HepG2 (cell line): Measurements from ENCODE around the gene FSD1. TPM values are rescaled to one million over a fixed set of nuclear protein-coding genes. Genes with fewer than 3 reads are reported as not detected.

ENCODE experiments used
- AGO2 ChIP-seq: fragments of 200-400 bp; formaldehyde crosslinking; optimal IDR thresholded peaks from 2 replicates; pipeline ENCODE3; 2017; ENCODE audit warnings: mild to moderate bottlenecking, low read depth, low read length, moderate library complexity
- DNMT1 ChIP-seq: sonication (generic); formaldehyde crosslinking; IDR thresholded peaks from 2 replicates; pipeline ENCODE4 v1.5.1; 2020; ENCODE audit warnings: mild to moderate bottlenecking, missing genetic modification reagents
- FOXC1 ChIP-seq: sonication (generic); formaldehyde crosslinking; IDR thresholded peaks from 2 replicates; pipeline ENCODE4 v1.8.0; 2022; ENCODE audit warnings: mild to moderate bottlenecking, missing genetic modification reagents, borderline replicate concordance
- GPBP1L1 ChIP-seq: sonication (generic); formaldehyde crosslinking; IDR thresholded peaks from 2 replicates; pipeline ENCODE4 v1.5.0; 2020; ENCODE audit warnings: mild to moderate bottlenecking, missing genetic modification reagents
- MTERF4 ChIP-seq: sonication (generic); formaldehyde crosslinking; IDR thresholded peaks from 2 replicates; pipeline ENCODE4 v1.8.0; 2023; ENCODE audit warnings: mild to moderate bottlenecking, missing genetic modification reagents
- NRL ChIP-seq: sonication (generic); formaldehyde crosslinking; IDR thresholded peaks from 2 replicates; pipeline ENCODE4 v1.5.0; 2020; ENCODE audit warnings: missing genetic modification reagents, mild to moderate bottlenecking, moderate library complexity, borderline replicate concordance
- SIX4 ChIP-seq: sonication (generic); formaldehyde crosslinking; IDR thresholded peaks from 2 replicates; pipeline ENCODE4 v1.4.0; 2020; ENCODE audit warnings: missing genetic modification reagents
- SP2 ChIP-seq: sonication (generic); formaldehyde crosslinking; IDR thresholded peaks from 2 replicates; pipeline ENCODE4 v1.5.1; 2020; ENCODE audit warnings: mild to moderate bottlenecking, missing genetic modification reagents
- THAP11 ChIP-seq: IDR thresholded peaks from 2 replicates; pipeline ENCODE4 v1.6.1; 2016; ENCODE audit warnings: missing biosample characterization, missing genetic modification reagents
- ZBTB20 ChIP-seq: sonication (generic); formaldehyde crosslinking; IDR thresholded peaks from 2 replicates; pipeline ENCODE4 v1.8.1; 2023; ENCODE audit warnings: missing genetic modification reagents, low read depth, mild to moderate bottlenecking, borderline replicate concordance
- ZFAT ChIP-seq: sonication (generic); formaldehyde crosslinking; conservative IDR thresholded peaks from 2 replicates; pipeline ENCODE4 v1.8.1; 2023; ENCODE audit warnings: missing genetic modification reagents, inconsistent platforms
- ZFX ChIP-seq: sonication (generic); formaldehyde crosslinking; IDR thresholded peaks from 2 replicates; pipeline ENCODE4 v1.4.0; 2020; ENCODE audit warnings: mild to moderate bottlenecking, low read depth, missing genetic modification reagents, moderate library complexity
- ZNF12 ChIP-seq: sonication (generic); formaldehyde crosslinking; IDR thresholded peaks from 2 replicates; pipeline ENCODE4 v1.5.0; 2020; ENCODE audit warnings: missing genetic modification reagents
- ZNF432 ChIP-seq: sonication (generic); formaldehyde crosslinking; IDR thresholded peaks from 2 replicates; pipeline ENCODE4 v1.5.0; 2020; ENCODE audit warnings: missing genetic modification reagents, mild to moderate bottlenecking, borderline replicate concordance
- ZNF543 ChIP-seq: sonication (generic); formaldehyde crosslinking; IDR thresholded peaks from 2 replicates; pipeline ENCODE4 v1.4.0; 2020; ENCODE audit warnings: mild to moderate bottlenecking, missing genetic modification reagents
- ZNF550 ChIP-seq: sonication (generic); formaldehyde crosslinking; IDR thresholded peaks from 2 replicates; pipeline ENCODE4 v1.4.0; 2020; ENCODE audit warnings: mild to moderate bottlenecking, missing genetic modification reagents, borderline replicate concordance
- ZNF605 ChIP-seq: sonication (generic); formaldehyde crosslinking; IDR thresholded peaks from 2 replicates; pipeline ENCODE4 v1.8.0; 2022; ENCODE audit warnings: mild to moderate bottlenecking, missing genetic modification reagents
- ZNF768 ChIP-seq: sonication (generic); formaldehyde crosslinking; IDR thresholded peaks from 2 replicates; pipeline ENCODE4 v1.4.0; 2020; ENCODE audit warnings: missing genetic modification reagents
- polyA plus RNA-seq, 8 experiments: library from polyadenylated mRNA; depleted of rRNA in 3 of 8; stranded (reverse) in 7 of 8; unstranded in 1 of 8; fragments of >200 nt; fragmentation: Illumina TruSeq in 4 of 8; extraction: Trizol in 4 of 8; gene quantifications; 2 replicates each; pipeline versions ENCODE4 v1.2.1 to v1.2.3, GENCODE V29; 2011 to 2016; ENCODE audit warnings: low read depth in 4 of 8, missing spikeins in 1 of 8, mixed read lengths in 1 of 8; ENCODE audit not compliant: insufficient read depth in 1 of 8
- total RNA-seq, 5 experiments: library from RNA; depleted of rRNA; stranded (reverse); fragments of >200 nt; fragmentation: Illumina TruSeq; extraction: Trizol; gene quantifications; 2 replicates each; pipeline ENCODE4 v1.2.3, GENCODE V29; 2016; ENCODE audit warnings: low read depth in 1 of 5
- TF ChIP-seq, protein P1 (sequence below): sonication (generic); formaldehyde crosslinking; IDR thresholded peaks from 2 replicates; pipeline ENCODE4 v1.4.0; 2020; ENCODE audit warnings: missing genetic modification reagents
- TF ChIP-seq, protein P2 (sequence below): sonication (generic); formaldehyde crosslinking; IDR thresholded peaks from 2 replicates; pipeline ENCODE4 v1.8.0; 2022; ENCODE audit warnings: mild to moderate bottlenecking, missing genetic modification reagents; ENCODE audit not compliant: insufficient replicate concordance
- TF ChIP-seq, protein P3 (sequence below): sonication (generic); formaldehyde crosslinking; IDR thresholded peaks from 2 replicates; pipeline ENCODE4 v1.5.0; 2020; ENCODE audit warnings: mild to moderate bottlenecking, missing genetic modification reagents

The FSD1 gene
- total and polyA plus RNA-seq, 2 of the 13 experiments (the other 11 are each of a cell fraction or from before 2014, with no cell fraction given), result 0.29 to 0.66 TPM

DNA sequence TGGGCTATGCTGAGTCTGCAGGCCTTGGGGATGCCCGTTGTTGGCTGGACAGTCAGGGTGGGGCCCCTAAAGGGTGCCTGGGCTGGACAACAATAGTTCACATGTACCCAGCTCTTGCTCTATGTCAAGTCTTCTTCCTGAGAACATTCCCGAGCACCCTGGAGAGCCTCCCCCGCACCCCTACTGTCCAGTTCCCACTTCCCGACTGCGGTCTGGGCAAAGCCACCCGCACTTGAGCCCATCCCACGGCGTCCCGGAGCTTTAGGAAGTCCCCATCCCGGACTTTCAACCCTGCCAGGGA, 37.9 kb downstream of the FSD1 start (continued):
- TF ChIP-seq, protein P1, sequence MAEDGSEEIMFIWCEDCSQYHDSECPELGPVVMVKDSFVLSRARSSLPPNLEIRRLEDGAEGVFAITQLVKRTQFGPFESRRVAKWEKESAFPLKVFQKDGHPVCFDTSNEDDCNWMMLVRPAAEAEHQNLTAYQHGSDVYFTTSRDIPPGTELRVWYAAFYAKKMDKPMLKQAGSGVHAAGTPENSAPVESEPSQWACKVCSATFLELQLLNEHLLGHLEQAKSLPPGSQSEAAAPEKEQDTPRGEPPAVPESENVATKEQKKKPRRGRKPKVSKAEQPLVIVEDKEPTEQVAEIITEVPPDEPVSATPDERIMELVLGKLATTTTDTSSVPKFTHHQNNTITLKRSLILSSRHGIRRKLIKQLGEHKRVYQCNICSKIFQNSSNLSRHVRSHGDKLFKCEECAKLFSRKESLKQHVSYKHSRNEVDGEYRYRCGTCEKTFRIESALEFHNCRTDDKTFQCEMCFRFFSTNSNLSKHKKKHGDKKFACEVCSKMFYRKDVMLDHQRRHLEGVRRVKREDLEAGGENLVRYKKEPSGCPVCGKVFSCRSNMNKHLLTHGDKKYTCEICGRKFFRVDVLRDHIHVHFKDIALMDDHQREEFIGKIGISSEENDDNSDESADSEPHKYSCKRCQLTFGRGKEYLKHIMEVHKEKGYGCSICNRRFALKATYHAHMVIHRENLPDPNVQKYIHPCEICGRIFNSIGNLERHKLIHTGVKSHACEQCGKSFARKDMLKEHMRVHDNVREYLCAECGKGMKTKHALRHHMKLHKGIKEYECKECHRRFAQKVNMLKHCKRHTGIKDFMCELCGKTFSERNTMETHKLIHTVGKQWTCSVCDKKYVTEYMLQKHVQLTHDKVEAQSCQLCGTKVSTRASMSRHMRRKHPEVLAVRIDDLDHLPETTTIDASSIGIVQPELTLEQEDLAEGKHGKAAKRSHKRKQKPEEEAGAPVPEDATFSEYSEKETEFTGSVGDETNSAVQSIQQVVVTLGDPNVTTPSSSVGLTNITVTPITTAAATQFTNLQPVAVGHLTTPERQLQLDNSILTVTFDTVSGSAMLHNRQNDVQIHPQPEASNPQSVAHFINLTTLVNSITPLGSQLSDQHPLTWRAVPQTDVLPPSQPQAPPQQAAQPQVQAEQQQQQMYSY (CRISPR knock-in tag), result peak; percentile 84; the same call in 1 of the 2 replicates
- no peak for TF ChIP-seq ZNF550 (CRISPR knock-in tag)
- no peak for TF ChIP-seq ZFX (CRISPR knock-in tag)
- no peak for TF ChIP-seq THAP11 (CRISPR knock-in tag)
- TF ChIP-seq ZNF12 (CRISPR knock-in tag), result no peak
- peak; percentile 85; the same call in 1 of the 2 replicates for TF ChIP-seq ZNF605 (CRISPR knock-in tag)
- TF ChIP-seq ZFAT (CRISPR knock-in tag), result no peak
- 0 out of 2 replicates have a peak, but pooled peaks have one; percentile 65 for TF ChIP-seq MTERF4 (CRISPR knock-in tag)
- TF ChIP-seq, protein P2, sequence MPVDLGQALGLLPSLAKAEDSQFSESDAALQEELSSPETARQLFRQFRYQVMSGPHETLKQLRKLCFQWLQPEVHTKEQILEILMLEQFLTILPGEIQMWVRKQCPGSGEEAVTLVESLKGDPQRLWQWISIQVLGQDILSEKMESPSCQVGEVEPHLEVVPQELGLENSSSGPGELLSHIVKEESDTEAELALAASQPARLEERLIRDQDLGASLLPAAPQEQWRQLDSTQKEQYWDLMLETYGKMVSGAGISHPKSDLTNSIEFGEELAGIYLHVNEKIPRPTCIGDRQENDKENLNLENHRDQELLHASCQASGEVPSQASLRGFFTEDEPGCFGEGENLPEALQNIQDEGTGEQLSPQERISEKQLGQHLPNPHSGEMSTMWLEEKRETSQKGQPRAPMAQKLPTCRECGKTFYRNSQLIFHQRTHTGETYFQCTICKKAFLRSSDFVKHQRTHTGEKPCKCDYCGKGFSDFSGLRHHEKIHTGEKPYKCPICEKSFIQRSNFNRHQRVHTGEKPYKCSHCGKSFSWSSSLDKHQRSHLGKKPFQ (CRISPR knock-in tag), result peak; percentile 71
- TF ChIP-seq SIX4 (CRISPR knock-in tag), result no peak
- no peak for TF ChIP-seq GPBP1L1 (CRISPR knock-in tag)
- 0 out of 2 replicates have a peak, but pooled peaks have one; percentile 14 for TF ChIP-seq NRL (CRISPR knock-in tag)
- TF ChIP-seq ZBTB20 (CRISPR knock-in tag), result 0 out of 2 replicates have a peak, but pooled peaks have one; percentile 54
- TF ChIP-seq AGO2, result peak; percentile 58
- TF ChIP-seq ZNF768 (CRISPR knock-in tag), result peak; percentile 34; the same call in 1 of the 2 replicates
- TF ChIP-seq DNMT1 (CRISPR knock-in tag), result no peak
- no peak for TF ChIP-seq FOXC1 (CRISPR knock-in tag)
- no peak for TF ChIP-seq SP2 (CRISPR knock-in tag)
- TF ChIP-seq, protein P3, sequence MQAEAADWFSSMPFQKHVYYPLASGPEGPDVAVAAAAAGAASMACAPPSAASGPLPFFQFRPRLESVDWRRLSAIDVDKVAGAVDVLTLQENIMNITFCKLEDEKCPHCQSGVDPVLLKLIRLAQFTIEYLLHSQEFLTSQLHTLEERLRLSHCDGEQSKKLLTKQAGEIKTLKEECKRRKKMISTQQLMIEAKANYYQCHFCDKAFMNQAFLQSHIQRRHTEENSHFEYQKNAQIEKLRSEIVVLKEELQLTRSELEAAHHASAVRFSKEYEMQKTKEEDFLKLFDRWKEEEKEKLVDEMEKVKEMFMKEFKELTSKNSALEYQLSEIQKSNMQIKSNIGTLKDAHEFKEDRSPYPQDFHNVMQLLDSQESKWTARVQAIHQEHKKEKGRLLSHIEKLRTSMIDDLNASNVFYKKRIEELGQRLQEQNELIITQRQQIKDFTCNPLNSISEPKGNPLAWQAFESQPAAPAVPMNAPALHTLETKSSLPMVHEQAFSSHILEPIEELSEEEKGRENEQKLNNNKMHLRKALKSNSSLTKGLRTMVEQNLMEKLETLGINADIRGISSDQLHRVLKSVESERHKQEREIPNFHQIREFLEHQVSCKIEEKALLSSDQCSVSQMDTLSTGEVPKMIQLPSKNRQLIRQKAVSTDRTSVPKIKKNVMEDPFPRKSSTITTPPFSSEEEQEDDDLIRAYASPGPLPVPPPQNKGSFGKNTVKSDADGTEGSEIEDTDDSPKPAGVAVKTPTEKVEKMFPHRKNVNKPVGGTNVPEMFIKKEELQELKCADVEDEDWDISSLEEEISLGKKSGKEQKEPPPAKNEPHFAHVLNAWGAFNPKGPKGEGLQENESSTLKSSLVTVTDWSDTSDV (CRISPR knock-in tag), result no peak
- TF ChIP-seq ZNF543 (CRISPR knock-in tag), result no peak
- no peak for TF ChIP-seq ZNF432 (CRISPR knock-in tag)
